Vagina (tissue), 2 donors: ENCODE results near the gene FBXO8.

Source experiments
- POLR2A ChIP-seq, 2 donors: fragments of 450-650 bp; IDR thresholded peaks; one replicate each; pipeline ENCODE4 v1.6.1; 2017; ENCODE audit warnings: antibody characterized with exemption in 2 of 2, mild to moderate bottlenecking in 2 of 2, moderate library complexity in 2 of 2
- TF ChIP-seq, protein P1 (sequence below), 3 experiments: fragments of 450-650 bp in 2 of 3; fragments of 200-600 bp in 1 of 3; sonication (generic) in 1 of 3; IDR thresholded peaks; one replicate each; pipeline ENCODE4 v1.5.1; 2017 to 2019; ENCODE audit warnings: antibody characterized with exemption in 3 of 3, mild to moderate bottlenecking in 2 of 3, moderate library complexity in 2 of 3

- TF ChIP-seq, protein P1, sequence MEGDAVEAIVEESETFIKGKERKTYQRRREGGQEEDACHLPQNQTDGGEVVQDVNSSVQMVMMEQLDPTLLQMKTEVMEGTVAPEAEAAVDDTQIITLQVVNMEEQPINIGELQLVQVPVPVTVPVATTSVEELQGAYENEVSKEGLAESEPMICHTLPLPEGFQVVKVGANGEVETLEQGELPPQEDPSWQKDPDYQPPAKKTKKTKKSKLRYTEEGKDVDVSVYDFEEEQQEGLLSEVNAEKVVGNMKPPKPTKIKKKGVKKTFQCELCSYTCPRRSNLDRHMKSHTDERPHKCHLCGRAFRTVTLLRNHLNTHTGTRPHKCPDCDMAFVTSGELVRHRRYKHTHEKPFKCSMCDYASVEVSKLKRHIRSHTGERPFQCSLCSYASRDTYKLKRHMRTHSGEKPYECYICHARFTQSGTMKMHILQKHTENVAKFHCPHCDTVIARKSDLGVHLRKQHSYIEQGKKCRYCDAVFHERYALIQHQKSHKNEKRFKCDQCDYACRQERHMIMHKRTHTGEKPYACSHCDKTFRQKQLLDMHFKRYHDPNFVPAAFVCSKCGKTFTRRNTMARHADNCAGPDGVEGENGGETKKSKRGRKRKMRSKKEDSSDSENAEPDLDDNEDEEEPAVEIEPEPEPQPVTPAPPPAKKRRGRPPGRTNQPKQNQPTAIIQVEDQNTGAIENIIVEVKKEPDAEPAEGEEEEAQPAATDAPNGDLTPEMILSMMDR (IDR thresholded peaks at IDR 0.05): no peak
- no peak for TF ChIP-seq POLR2A (IDR thresholded peaks at IDR 0.05)
These were observed 31.3 kb upstream of the FBXO8 start for GRCh38 chr4:174314770-174315169.
